Activated T-helper 17 cell treated with anti-CD3 and anti-CD28 coated beads, Interleukin-2, amount 50 U/mL, for 72 hours (primary cell): ENCODE results near the gene PTPRN2. TPM values are rescaled to one million over a fixed set of nuclear protein-coding genes. Genes with fewer than 3 reads are reported as not detected.
"Not testable (repeated sequence)": the region's sequence is repeated elsewhere in the genome, so short reads cannot be mapped to it uniquely, and the experiment has no call there.

Experiments used
- ATAC-seq: fragments of 150-1000 bp; cut with Tn5 transposase; replicated peaks from 2 replicates; pipeline ENCODE4 v1.10.0; 2021; ENCODE audit warnings: mild to moderate bottlenecking, moderate library complexity
- H3K27ac Mint-ChIP-seq: one replicate; pipeline ENCODE4 v1.8.0; 2022; ENCODE audit warnings: mixed read lengths
- H3K27me3 Mint-ChIP-seq: one replicate; pipeline ENCODE4 v1.8.0; 2022; ENCODE audit warnings: mixed read lengths
- H3K36me3 Mint-ChIP-seq: one replicate; pipeline ENCODE4 v1.8.0; 2022; ENCODE audit warnings: low read depth, mild to moderate bottlenecking, mixed read lengths
- H3K4me1 Mint-ChIP-seq: one replicate; pipeline ENCODE4 v1.8.0; 2022; ENCODE audit warnings: mixed read lengths
- H3K4me3 Mint-ChIP-seq: one replicate; pipeline ENCODE4 v1.8.0; 2022; ENCODE audit warnings: mild to moderate bottlenecking, mixed read lengths
- H3K9me3 Mint-ChIP-seq: one replicate; pipeline ENCODE4 v1.8.0; 2022; ENCODE audit warnings: mixed read lengths
- total RNA-seq, 2 donors: library from RNA; stranded (reverse); gene quantifications; one replicate each; pipeline ENCODE4 v1.2.3, GENCODE V29; 2022

Gene PTPRN2
- total RNA-seq, 2 donors from 2014 or later = 0.48 to 1.4 TPM

DNA sequence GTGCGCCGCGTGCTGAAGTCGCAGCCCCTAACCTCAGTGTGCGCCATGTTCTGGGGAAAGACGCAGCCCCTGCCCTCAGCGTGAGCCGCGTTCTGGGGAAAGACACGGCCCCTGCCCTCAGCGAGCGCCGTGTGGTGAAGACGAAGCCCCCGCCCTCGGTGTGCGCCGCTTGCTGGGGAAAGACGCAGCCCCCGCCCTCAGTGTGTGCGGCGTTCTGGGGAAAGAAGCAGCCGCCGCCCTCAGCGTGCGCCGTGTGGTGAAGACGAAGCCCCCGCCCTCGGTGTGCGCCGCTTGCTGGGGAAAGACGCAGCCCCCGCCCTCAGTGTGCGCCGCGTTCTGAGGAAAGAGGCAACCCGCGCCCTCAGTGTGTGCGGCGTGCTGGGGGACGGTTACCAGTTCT is 383.7 kb downstream of the PTPRN2 start:
- H3K9me3 Mint-ChIP-seq, H3K4me3 Mint-ChIP-seq, ATAC-seq, H3K4me1 Mint-ChIP-seq, H3K36me3 Mint-ChIP-seq, H3K27ac Mint-ChIP-seq: not testable (repeated sequence)
- H3K27me3 Mint-ChIP-seq = peaks cover 20% of the 10 kb centered on the region

DNA sequence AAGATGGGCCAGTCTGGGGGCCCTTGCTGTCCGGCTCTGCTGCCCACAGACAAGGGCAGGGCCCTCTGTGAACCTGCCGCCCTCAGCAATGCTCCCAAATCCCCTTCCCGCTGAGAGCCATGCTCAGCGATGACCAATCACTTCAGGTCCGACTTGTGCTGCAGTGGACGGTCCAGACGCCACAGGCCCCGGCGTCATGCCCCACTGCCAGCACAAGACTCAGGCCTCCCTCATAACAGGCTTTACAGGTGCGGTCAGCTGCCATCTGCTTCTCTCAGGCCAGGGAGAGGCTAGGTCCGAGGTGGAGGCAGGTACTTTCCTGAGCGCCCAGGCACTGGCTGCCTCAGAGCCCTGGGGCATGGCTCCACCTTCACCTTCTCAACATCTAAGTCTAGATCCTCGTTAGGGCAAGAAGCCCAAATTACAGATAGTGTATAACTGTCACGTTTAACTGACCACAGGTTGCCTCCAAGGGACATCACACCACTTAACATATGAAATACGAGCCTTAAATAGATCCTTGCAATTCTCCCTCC is 393.2 kb downstream of the PTPRN2 start:
- no peak overlapping the region for H3K4me3 Mint-ChIP-seq
- H3K36me3 Mint-ChIP-seq = no peaks in the 10 kb centered on the region
- H3K27ac Mint-ChIP-seq = no peak overlapping the region
- H3K9me3 Mint-ChIP-seq = peaks cover 10% of the 10 kb centered on the region
- peaks cover 5% of the 10 kb centered on the region for H3K27me3 Mint-ChIP-seq
- H3K4me1 Mint-ChIP-seq = no peaks in the 10 kb centered on the region
- no peak for ATAC-seq

DNA sequence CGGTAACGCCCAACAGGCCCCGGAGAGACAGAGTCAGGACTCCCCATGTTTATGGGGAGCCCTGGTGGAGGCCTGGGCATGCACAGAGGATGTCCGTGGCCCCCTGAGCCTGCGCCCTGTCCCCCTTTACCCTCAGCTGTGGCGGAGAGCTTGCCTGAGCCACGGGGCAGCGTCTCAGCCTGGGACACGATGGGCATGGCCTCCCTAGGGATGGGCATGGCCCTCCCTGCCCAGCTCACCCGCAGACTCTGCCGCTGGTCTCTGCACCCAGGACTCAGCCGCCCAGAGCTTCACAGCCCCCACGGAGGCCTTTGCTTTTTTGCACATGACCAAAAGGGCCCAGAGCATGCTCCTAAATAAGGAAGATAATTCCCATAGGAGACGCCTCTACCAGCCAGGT is 394.2 kb downstream of the PTPRN2 start:
- Mint-ChIP-seq H3K4me1 (no peaks in the 10 kb centered on the region), H3K9me3 (peaks cover 10% of the 10 kb centered on the region), H3K27ac (no peak overlapping the region), H3K27me3 (peaks cover 5% of the 10 kb centered on the region), H3K4me3 (no peak overlapping the region), H3K36me3 (no peaks in the 10 kb centered on the region)
- no peak for ATAC-seq

DNA sequence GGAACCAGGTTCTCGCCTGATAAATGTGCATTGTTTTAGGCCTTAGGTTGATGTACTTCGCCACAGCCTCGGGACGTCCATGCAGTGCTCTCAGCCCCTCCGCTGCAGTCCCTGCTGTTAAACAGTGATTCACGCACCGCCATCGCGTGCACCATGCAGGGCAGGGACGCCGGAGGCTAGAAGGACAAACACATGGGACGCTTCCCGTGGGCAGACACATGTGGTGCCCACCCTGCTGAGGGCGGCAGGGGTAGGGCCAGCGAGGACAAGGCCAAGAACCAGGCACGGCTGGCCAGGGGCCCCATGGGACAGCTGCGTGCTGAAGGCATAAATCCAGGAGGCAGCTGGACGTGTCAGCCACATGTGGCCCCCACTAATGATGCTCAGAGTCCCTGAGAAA is 394.7 kb downstream of the PTPRN2 start:
- Mint-ChIP-seq H3K27ac (no peak overlapping the region), H3K4me3 (no peak overlapping the region), H3K36me3 (no peaks in the 10 kb centered on the region), H3K27me3 (peaks cover 5% of the 10 kb centered on the region), H3K4me1 (no peaks in the 10 kb centered on the region), H3K9me3 (peaks cover 10% of the 10 kb centered on the region)
- no peak for ATAC-seq

DNA sequence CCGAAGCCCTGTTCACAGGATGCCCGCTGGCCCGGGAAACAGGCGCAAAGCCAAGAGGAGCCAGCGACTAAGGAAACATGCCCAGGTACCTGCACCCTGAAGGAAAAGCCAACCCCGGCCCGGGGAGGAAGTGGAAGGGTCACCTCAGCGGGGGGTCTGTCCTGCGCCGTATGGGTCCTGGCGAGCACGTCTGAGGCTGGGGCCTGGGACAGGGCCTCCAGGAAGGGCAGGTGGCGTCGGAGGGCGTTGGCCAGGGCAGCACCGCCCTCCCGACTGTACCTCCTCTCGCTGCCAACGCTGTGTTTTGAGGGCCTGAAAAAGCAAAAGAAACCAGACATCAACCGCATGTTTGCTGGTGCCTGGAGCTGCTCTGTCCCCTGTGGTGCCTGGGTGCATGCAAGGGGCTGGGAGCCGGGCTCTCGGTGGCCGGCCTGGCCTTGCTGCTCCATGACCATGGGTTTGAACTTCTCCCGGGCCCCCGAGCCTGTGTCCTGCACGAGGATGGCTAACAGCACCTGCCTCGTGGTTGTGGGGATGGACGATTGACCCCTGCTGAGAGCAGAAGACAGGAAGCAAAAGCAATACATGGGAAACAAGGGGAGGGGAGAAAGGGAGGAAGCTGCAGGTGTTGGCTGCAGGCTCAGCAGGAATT is 395.3 kb downstream of the PTPRN2 start:
- peaks cover 5% of the 10 kb centered on the region for H3K27me3 Mint-ChIP-seq
- H3K27ac Mint-ChIP-seq = no peak overlapping the region
- no peaks in the 10 kb centered on the region for H3K4me1 Mint-ChIP-seq
- no peaks in the 10 kb centered on the region for H3K36me3 Mint-ChIP-seq
- H3K9me3 Mint-ChIP-seq = peaks cover 10% of the 10 kb centered on the region
- no peak overlapping the region for H3K4me3 Mint-ChIP-seq
- no peak for ATAC-seq

DNA sequence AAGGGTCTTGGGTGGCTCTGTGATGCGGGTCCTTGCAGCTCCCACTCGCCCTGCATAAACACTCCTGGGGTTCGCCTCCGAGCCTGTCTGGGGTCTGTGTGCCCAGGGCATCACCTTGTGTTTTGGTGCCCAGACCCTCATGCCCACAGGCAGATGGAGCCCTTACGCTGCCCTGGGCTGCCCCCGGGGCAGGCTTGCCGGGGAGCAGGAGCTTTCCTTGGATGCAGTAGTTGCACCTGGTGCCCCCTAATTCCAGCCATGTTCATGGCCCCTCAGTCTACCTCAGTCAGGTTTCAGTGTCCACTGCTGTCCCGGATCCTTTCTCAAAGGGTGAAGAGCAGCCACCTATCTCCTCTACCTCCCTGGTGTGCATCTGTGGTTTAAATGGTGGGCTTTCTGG is 396.0 kb downstream of the PTPRN2 start:
- Mint-ChIP-seq H3K36me3 (no peaks in the 10 kb centered on the region), H3K4me1 (no peaks in the 10 kb centered on the region), H3K27me3 (peaks cover 5% of the 10 kb centered on the region), H3K9me3 (peaks cover 10% of the 10 kb centered on the region), H3K27ac (no peak overlapping the region), H3K4me3 (no peak overlapping the region)
- ATAC-seq = no peak

DNA sequence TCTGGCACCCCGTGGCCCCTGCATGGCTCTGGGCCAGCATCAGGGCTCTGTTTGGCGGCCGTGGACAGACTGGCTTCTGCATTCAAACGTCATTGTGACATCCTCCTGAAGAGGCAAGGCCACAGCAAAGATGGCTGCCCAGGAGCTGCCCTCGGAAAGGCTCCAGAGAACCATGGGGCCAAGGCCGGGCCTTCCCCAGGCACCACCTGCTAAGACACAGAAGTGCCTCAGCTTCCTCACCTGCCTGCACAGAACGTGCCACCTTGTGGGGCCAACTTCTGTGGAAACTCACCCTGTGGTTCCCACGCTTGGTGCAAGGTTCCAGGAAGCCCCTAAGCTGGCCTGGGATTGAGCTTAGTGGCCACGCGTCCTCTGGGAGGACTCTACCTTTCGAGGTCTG is 396.9 kb downstream of the PTPRN2 start:
- Mint-ChIP-seq H3K9me3 (peaks cover 9% of the 10 kb centered on the region), H3K27ac (no peak overlapping the region), H3K4me3 (no peak overlapping the region), H3K4me1 (no peaks in the 10 kb centered on the region), H3K36me3 (no peaks in the 10 kb centered on the region), H3K27me3 (peaks cover 5% of the 10 kb centered on the region)
- no peak for ATAC-seq

DNA sequence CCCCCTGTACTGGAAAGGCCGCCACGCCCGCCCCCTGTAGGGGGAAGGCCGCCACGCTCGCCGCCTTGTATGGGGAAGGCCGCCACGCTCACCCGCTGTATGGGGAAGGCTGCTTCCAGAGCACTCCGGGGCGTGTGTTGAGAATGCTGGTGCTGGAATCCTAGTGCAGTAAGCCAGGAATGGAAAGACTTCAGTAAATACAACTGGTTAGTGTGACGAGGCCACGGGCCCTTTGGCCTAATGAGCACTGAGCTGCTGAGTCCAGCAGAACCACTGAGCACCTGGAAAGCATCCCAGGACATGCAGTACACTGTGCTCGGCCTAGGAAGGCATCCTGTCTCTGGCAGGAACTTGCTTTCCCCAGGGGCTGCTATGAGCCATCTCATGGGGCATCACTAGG is 398.9 kb downstream of the PTPRN2 start:
- no peak for ATAC-seq
- H3K9me3 Mint-ChIP-seq = no peaks in the 10 kb centered on the region
- H3K36me3 Mint-ChIP-seq = no peaks in the 10 kb centered on the region
- no peak overlapping the region for H3K4me3 Mint-ChIP-seq
- H3K4me1 Mint-ChIP-seq = no peaks in the 10 kb centered on the region
- H3K27me3 Mint-ChIP-seq = peaks cover 7% of the 10 kb centered on the region
- H3K27ac Mint-ChIP-seq = no peak overlapping the region

DNA sequence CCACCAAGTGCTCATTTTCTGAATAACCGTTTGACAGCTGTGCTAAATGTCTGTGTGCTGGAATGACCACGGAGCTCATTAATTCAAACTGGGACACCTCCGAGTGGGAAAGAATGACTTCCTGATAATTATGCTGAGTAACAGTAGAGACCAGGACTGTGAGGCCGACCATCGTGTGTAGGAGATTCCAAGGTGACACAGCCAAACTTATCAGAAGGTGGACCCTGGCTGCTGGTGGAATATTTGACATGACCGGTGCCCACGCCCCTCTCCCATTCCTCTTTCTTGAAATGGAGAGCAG is 400.0 kb downstream of the PTPRN2 start:
- Mint-ChIP-seq H3K27me3 (peaks cover 11% of the 10 kb centered on the region), H3K9me3 (peaks cover 5% of the 10 kb centered on the region), H3K4me1 (no peaks in the 10 kb centered on the region), H3K27ac (no peak overlapping the region), H3K36me3 (no peaks in the 10 kb centered on the region), H3K4me3 (no peak overlapping the region)
- no peak for ATAC-seq

DNA sequence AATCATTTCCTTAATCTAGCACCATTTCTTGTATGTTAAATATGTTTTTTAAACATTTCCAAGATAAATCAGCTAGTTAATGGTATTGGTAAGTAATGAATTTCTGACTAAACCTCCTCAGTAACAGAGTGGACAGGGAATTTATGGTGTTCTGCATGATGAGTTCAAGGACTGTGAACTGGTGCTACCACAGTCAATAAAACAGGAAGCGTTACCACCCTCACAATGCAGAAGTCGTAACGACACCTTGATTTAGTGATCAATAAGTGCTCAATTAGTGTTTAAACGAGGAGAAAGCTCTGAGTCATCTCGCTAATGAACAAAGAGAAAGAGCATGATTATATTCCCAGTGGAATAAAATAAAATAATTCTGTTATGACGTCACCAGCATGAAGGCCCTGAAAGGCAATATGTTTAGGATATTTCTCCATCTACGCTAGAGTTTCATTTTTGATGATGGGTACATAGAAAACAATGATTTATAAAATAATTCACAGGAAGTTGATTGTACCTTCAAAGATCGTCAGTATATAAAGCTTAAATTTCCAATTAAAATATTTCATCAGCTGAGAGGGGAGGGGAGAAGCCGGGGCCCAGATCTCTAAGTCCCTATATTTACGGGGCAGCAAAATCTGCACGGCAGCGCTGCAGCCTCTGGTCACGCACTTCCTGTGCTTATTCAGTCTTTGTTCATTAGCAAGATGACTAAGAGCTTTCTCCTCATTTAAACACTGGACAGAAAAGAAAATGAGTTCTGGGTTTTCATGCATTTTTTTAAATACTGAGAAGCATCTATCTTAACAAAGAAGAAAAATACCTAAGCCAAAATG is 400.5 kb downstream of the PTPRN2 start:
- H3K36me3 Mint-ChIP-seq = no peaks in the 10 kb centered on the region
- H3K4me3 Mint-ChIP-seq = no peak overlapping the region
- H3K27me3 Mint-ChIP-seq = peaks cover 15% of the 10 kb centered on the region
- ATAC-seq = no peak
- no peaks in the 10 kb centered on the region for H3K4me1 Mint-ChIP-seq
- no peak overlapping the region for H3K27ac Mint-ChIP-seq
- H3K9me3 Mint-ChIP-seq = peaks cover 8% of the 10 kb centered on the region

DNA sequence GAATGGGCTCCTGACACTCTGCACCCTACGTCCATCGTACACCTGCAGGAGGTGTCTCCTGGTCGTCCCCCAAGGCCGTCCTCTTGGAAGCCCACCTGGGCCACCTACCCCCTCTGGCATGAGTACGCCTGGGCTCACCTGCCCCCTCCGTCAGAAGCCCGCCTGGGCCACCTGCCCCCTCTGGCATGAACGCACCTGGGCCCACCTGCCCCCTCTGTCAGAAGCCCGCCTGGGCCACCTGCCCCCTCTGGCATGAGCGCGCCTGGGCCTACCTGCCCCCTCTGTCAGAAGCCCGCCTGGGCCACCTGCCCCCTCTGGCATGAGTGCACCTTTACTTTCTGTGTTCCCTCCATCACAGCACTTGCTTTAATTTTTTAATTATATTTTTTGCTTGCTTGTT is 401.2 kb downstream of the PTPRN2 start:
- Mint-ChIP-seq H3K9me3 (peaks cover 14% of the 10 kb centered on the region), H3K27me3 (peaks cover 15% of the 10 kb centered on the region), H3K4me1 (no peaks in the 10 kb centered on the region), H3K4me3 (no peak overlapping the region), H3K27ac (no peak overlapping the region), H3K36me3 (no peaks in the 10 kb centered on the region)
- no peak for ATAC-seq

DNA sequence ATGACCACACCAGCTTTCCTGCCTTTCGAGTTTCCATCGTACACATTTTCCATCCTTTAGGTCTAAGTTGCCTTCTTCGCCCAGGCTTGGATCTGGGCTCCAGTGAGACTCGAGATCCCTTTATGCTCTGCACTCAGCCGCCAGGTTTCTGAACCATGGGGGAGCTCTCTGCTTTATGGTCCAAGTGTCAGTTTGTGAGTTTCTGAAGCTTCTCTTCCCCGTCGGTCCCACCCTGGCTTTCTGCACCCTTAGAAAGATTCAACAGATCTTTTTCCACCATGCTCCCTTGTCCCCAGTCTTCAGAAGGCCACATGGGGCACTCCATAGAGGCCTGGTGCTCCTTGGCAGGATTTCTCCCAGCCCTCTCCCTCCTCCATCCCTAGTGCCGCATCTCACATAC is 402.0 kb downstream of the PTPRN2 start:
- H3K36me3 Mint-ChIP-seq = no peaks in the 10 kb centered on the region
- no peak overlapping the region for H3K4me3 Mint-ChIP-seq
- H3K27ac Mint-ChIP-seq = no peak overlapping the region
- peaks cover 15% of the 10 kb centered on the region for H3K27me3 Mint-ChIP-seq
- no peaks in the 10 kb centered on the region for H3K4me1 Mint-ChIP-seq
- peaks cover 14% of the 10 kb centered on the region for H3K9me3 Mint-ChIP-seq
- no peak for ATAC-seq

DNA sequence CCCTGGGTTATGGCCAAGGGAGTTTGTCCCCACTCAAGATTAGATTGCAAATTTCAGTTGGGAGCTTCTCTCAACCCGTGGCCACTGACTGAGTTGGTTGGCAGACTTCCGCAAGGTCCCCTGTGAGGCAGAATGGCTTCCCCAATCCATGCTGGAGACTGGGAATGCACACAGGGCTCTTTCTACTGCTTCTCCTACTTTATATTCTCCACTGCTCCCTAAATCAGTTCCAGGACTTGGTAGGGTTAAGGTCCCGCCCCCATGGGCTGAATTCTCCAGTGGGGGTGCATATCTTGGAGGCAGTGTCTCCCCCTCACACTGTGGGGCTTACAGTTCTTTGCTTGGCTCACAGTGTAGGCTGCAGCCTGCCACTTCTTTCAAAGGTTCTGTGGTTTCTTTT is 404.2 kb downstream of the PTPRN2 start:
- Mint-ChIP-seq H3K27me3 (peaks cover 15% of the 10 kb centered on the region), H3K4me1 (no peaks in the 10 kb centered on the region), H3K36me3 (no peaks in the 10 kb centered on the region), H3K4me3 (no peak overlapping the region), H3K27ac (no peak overlapping the region), H3K9me3 (peaks cover 14% of the 10 kb centered on the region)
- no peak for ATAC-seq

DNA sequence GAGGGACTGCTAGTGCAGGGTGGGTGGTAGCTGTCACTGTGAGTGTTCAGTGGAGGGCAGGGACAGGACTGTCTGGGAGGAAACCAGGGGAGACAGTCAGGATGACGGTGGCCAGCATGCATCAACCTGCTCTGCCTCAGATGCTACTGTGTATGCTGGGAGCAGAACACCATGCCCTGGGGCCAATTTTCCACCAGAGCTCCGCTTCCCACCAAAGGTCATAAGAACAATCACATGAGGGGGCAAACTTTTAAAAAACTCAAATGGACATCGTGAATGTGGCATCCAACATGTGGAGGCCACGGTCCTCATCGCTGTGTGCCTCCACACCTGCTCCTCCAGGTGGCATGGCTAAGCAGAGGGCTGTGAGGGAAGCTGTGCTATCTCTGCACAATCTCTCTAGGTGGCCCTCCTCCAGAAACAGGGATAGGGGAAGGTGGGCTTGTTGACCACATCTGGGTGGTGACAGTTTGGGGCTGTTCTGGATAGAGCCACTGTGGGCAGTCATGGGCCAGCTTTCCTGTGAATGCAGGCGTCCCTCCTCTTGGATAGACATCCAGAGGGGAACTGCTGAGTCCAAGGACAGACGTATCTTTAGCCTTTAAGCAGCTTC is 411.0 kb downstream of the PTPRN2 start:
- no peaks in the 10 kb centered on the region for H3K4me1 Mint-ChIP-seq

DNA sequence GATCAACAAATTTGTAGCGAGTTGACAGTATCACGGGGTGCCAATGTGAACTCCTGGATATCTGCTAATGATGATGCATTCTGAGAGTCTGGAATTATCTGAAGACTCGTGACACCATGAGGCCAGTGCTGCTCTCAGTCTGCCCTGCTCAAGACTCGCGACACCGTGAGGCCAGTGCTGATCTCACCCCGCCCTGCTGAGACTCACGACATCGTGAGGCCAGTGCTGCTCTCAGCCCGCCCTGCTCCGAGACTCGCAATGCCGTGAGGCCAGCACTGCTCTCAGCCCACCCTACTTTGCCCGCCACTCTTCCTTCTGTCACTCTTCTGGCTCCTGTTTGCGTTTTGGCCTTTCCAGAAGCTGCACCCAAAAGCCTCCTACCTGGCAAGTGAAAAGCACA is 411.8 kb downstream of the PTPRN2 start:
- ATAC-seq = no peak
- no peak overlapping the region for H3K27ac Mint-ChIP-seq
- no peaks in the 10 kb centered on the region for H3K36me3 Mint-ChIP-seq
- H3K4me1 Mint-ChIP-seq = no peaks in the 10 kb centered on the region
- H3K4me3 Mint-ChIP-seq = no peak overlapping the region
- peaks cover 9% of the 10 kb centered on the region for H3K27me3 Mint-ChIP-seq
- H3K9me3 Mint-ChIP-seq = peaks cover 14% of the 10 kb centered on the region

More for the DNA sequence above, 411.0 kb downstream of the PTPRN2 start:
- Mint-ChIP-seq H3K36me3 (no peaks in the 10 kb centered on the region), H3K9me3 (peaks cover 15% of the 10 kb centered on the region), H3K4me3 (no peak overlapping the region), H3K27me3 (peaks cover 9% of the 10 kb centered on the region), H3K27ac (no peak overlapping the region)
- ATAC-seq = no peak
